SK-N-SH (cell line): ENCODE measurements around the gene BOD1L1. TPM values are rescaled to one million over a fixed set of nuclear protein-coding genes. Genes with fewer than 3 reads are reported as not detected.

Experiments used
- CTCF ChIA-PET: fragments of 300-600, 350-600 bp; formaldehyde crosslinking; extraction: SDS; loops from one replicate; lab custom pipeline; 2021; lab: Yijun Ruan, JAX
- POLR2A ChIA-PET: fragments of 350-600 bp; sonication (Branson Sonifier 250); formaldehyde crosslinking; extraction: SDS; loops from one replicate; lab custom pipeline; 2020; ENCODE audit warnings: antibody characterized with exemption, inconsistent platforms; lab: Yijun Ruan, JAX
- DNase-seq: peaks from one replicate; pipeline ENCODE4 v3.0.0; 2012
- H2AFZ ChIP-seq: fragments of 200-600 bp; sonication (generic); 2 replicates; pipeline ENCODE4 v1.8.1; 2016; ENCODE audit warnings: antibody characterized with exemption, mild to moderate bottlenecking, low read depth
- H3F3A ChIP-seq: fragments of 200-600 bp; sonication (generic); replicated peaks from 2 replicates; pipeline ENCODE3; 2016; ENCODE audit warnings: antibody characterized with exemption, mild to moderate bottlenecking; ENCODE audit not compliant: insufficient read depth
- H3K27ac ChIP-seq, 2 experiments: fragments of 200-500 bp in 1 of 2; fragments of 200-600 bp in 1 of 2; sonication (Bioruptor generic) in 1 of 2; sonication (generic), shearing (Covaris generic) in 1 of 2; 2 replicates each; pipeline versions ENCODE4 v1.5.1 to v1.6.1; 2014 to 2016; ENCODE audit warnings: low read depth in 2 of 2, inconsistent platforms in 1 of 2, low read length in 1 of 2, mild to moderate bottlenecking in 1 of 2, mixed read lengths in 1 of 2
- H3K27me3 ChIP-seq: fragments of 200-600 bp; sonication (generic), shearing (Covaris generic); 2 replicates; pipeline ENCODE4 v1.6.1; 2016; ENCODE audit warnings: mixed run types; ENCODE audit not compliant: insufficient read depth
- H3K36me3 ChIP-seq, 2 experiments: fragments of 200-500 bp in 1 of 2; fragments of 200-600 bp in 1 of 2; sonication (Bioruptor generic) in 1 of 2; sonication (generic) in 1 of 2; replicated peaks in 1 of 2; 2 replicates each; pipeline versions ENCODE3 to v1.5.1; 2014 to 2016; ENCODE audit warnings: low read length in 1 of 2, mild to moderate bottlenecking in 1 of 2; ENCODE audit not compliant: insufficient read depth in 2 of 2, control insufficient read depth in 1 of 2
- H3K4me1 ChIP-seq, 2 experiments: fragments of 200-500 bp in 1 of 2; fragments of 200-600 bp in 1 of 2; sonication (Bioruptor generic) in 1 of 2; sonication (generic), shearing (Covaris generic) in 1 of 2; 2 replicates each; pipeline versions ENCODE4 v1.5.1 to v1.6.1; 2014 to 2016; ENCODE audit warnings: low read depth in 1 of 2, low read length in 1 of 2, mixed run types in 1 of 2; ENCODE audit not compliant: insufficient read depth in 2 of 2, control insufficient read depth in 1 of 2
- H3K4me2 ChIP-seq: fragments of 200-600 bp; sonication (generic), shearing (Covaris generic); 2 replicates; pipeline ENCODE4 v1.6.1; 2017; ENCODE audit warnings: mixed run types
- H3K4me3 ChIP-seq, 2 experiments: fragments of 200-500 bp in 1 of 2; fragments of 200-600 bp in 1 of 2; sonication (Bioruptor generic) in 1 of 2; sonication (generic), shearing (Covaris generic) in 1 of 2; 2 replicates each; pipeline versions ENCODE4 v1.5.1 to v1.8.1; 2014 to 2016; ENCODE audit warnings: low read depth in 2 of 2, inconsistent platforms in 1 of 2, low read length in 1 of 2, mild to moderate bottlenecking in 1 of 2, mixed read lengths in 1 of 2, moderate library complexity in 1 of 2
- H3K79me2 ChIP-seq: fragments of 200-600 bp; sonication (generic); 2 replicates; pipeline ENCODE4 v1.8.1; 2017; ENCODE audit warnings: mild to moderate bottlenecking; ENCODE audit not compliant: insufficient read depth
- H3K9ac ChIP-seq: fragments of 200-600 bp; sonication (generic); 2 replicates; pipeline ENCODE4 v1.6.1; 2017; ENCODE audit warnings: mixed run types
- H3K9me2 ChIP-seq: fragments of 200-600 bp; sonication (generic); 2 replicates; pipeline ENCODE4 v1.6.1; 2017; ENCODE audit warnings: mixed run types
- H3K9me3 ChIP-seq: fragments of 200-600 bp; sonication (generic); 2 replicates; pipeline ENCODE4 v1.6.1; 2017; ENCODE audit warnings: mixed run types, mild to moderate bottlenecking, moderate library complexity
- H4K20me1 ChIP-seq: fragments of 200-600 bp; sonication (generic); 2 replicates; pipeline ENCODE4 v1.6.1; 2017; ENCODE audit warnings: mild to moderate bottlenecking, mixed run types; ENCODE audit not compliant: insufficient read depth
- CHD2 ChIP-seq: fragments of 150-350 bp; IDR thresholded peaks from 2 replicates; pipeline ENCODE4 v1.6.1; 2018; ENCODE audit warnings: low read length; ENCODE audit not compliant: partially characterized antibody
- CTCF ChIP-seq: fragments of 200-600 bp; sonication (generic); IDR thresholded peaks from 2 replicates; pipeline ENCODE4 v1.6.1; 2017; ENCODE audit warnings: antibody characterized with exemption, mild to moderate bottlenecking, moderate library complexity
- EP300 ChIP-seq, 2 experiments: IDR thresholded peaks; 2 replicates each; pipeline versions ENCODE4 v1.4.0 to v1.6.1; 2012; ENCODE audit warnings: borderline replicate concordance in 1 of 2, low read depth in 1 of 2, low read length in 1 of 2
- EZH2phosphoT487 ChIP-seq: fragments of 200-600 bp; sonication (generic); IDR thresholded peaks from 2 replicates; pipeline ENCODE4 v1.6.1; 2017; ENCODE audit warnings: low read depth, mixed run types, mild to moderate bottlenecking, antibody characterized with exemption, moderate library complexity, borderline replicate concordance
- FOSL2 ChIP-seq: IDR thresholded peaks from 2 replicates; pipeline ENCODE4 v1.4.0; 2012; ENCODE audit warnings: low read depth, mild to moderate bottlenecking, moderate library complexity, borderline replicate concordance
- FOXJ3 ChIP-seq: sonication (generic); formaldehyde crosslinking; IDR thresholded peaks from 2 replicates; pipeline ENCODE4 v1.5.1; 2020; ENCODE audit warnings: mild to moderate bottlenecking, missing genetic modification reagents
- IRF3 ChIP-seq: fragments of 150-350 bp; IDR thresholded peaks from 2 replicates; pipeline ENCODE4 v1.6.1; 2016; ENCODE audit warnings: mild to moderate bottlenecking, low read depth, low read length
- MEF2A ChIP-seq: IDR thresholded peaks from 2 replicates; pipeline ENCODE4 v1.4.0; 2012; ENCODE audit warnings: low read depth, borderline replicate concordance
- MXI1 ChIP-seq: IDR thresholded peaks from 2 replicates; pipeline ENCODE4 v1.6.1; 2012; ENCODE audit warnings: mild to moderate bottlenecking, low read depth, low read length, improper control_type of control experiment
- NFIC ChIP-seq: IDR thresholded peaks from 2 replicates; pipeline ENCODE4 v1.4.0; 2012; ENCODE audit warnings: borderline replicate concordance
- RFX5 ChIP-seq: IDR thresholded peaks from 2 replicates; pipeline ENCODE4 v1.6.1; 2012; ENCODE audit warnings: mild to moderate bottlenecking, improper control_type of control experiment, low read length
- TCF12 ChIP-seq: IDR thresholded peaks from 2 replicates; pipeline ENCODE4 v1.4.0; 2012
- TEAD4 ChIP-seq: IDR thresholded peaks from 2 replicates; pipeline ENCODE4 v1.4.0; 2012; ENCODE audit warnings: mild to moderate bottlenecking, borderline replicate concordance; ENCODE audit not compliant: insufficient read depth
- USF1 ChIP-seq: IDR thresholded peaks from 2 replicates; pipeline ENCODE4 v1.4.0; 2012; ENCODE audit warnings: low read depth, borderline replicate concordance
- ZBTB33 ChIP-seq: IDR thresholded peaks from 2 replicates; pipeline ENCODE4 v1.4.0; 2012; ENCODE audit warnings: low read depth, borderline replicate concordance
- WGBS: methylation state at CpG from one replicate; pipeline ENCODE4 v1.1.6; 2017; ENCODE audit warnings: low lambda C conversion rate; 5-methylcytosine and 5-hydroxymethylcytosine counted together
- polyA plus RNA-seq, 3 experiments: library from polyadenylated mRNA; depleted of rRNA; stranded (reverse); fragments of >200 nt; gene quantifications; 2 replicates each; pipeline ENCODE4 v1.2.3, GENCODE V29; 2012

The BOD1L1 gene
- polyA plus RNA-seq, 1 of the 3 experiments (the other 2 are of a cell fraction) = 12.5 TPM

GRCh38 chr4:13553081-13553480 lies 74.4 kb downstream of the BOD1L1 start:
- Histone ChIP-seq H3K9me3 (no peaks in the 10 kb centered on the region), H3K27me3 (peaks cover 14% of the 10 kb centered on the region; the same call in 1 of the 2 replicates), H3K79me2 (no peaks in the 10 kb centered on the region), H3K4me3 (no peak overlapping the region), H3F3A (no peaks in the 10 kb centered on the region), H2AFZ (no peak overlapping the region), H3K9ac (no peak overlapping the region), H3K4me2 (no peak overlapping the region), H3K4me1 (no peaks in the 10 kb centered on the region; a peak in 1 of 4 replicates), H3K36me3 (no peaks in the 10 kb centered on the region), H3K9me2 (no peaks in the 10 kb centered on the region), H3K27ac (no peak overlapping the region), H4K20me1 (no peaks in the 10 kb centered on the region)
- no peak for DNase-seq
- no peak for TF ChIP-seq NFIC
- TF ChIP-seq FOSL2 = no peak
- TF ChIP-seq TCF12 = no peak
- no peak for TF ChIP-seq FOXJ3 (CRISPR knock-in tag)
- no peak for TF ChIP-seq USF1
- no peak for TF ChIP-seq MXI1
- no peak for TF ChIP-seq EZH2phosphoT487
- no peak for TF ChIP-seq TEAD4
- no peak for TF ChIP-seq EP300 (IDR thresholded peaks at IDR 0.05; ENCODE audit: borderline replicate concordance in 1 of 2, low read depth in 1 of 2, low read length in 1 of 2)
- TF ChIP-seq CHD2 = no peak
- no peak for TF ChIP-seq RFX5
- no peak for TF ChIP-seq IRF3
- no peak for TF ChIP-seq CTCF
- TF ChIP-seq ZBTB33 = no peak
- no peak for TF ChIP-seq MEF2A
- ChIA-PET POLR2A (no interaction called here), CTCF (interaction anchor here (0.7 to 1.5 kb wide), 4 partner anchors 12 to 824 kb away, joined by 3 to 6 read pairs (median 4); no protein-coding TSS in a partner anchor)
- 31% methylated on average over 1 of the region's 1 CpG for WGBS
